OCI-LY3 (cell line): ENCODE data around the gene ERP27.

Experiments used
- EZH2phosphoT487 ChIP-seq: fragments of 200-600 bp; shearing (Covaris generic); IDR thresholded peaks from 2 replicates; pipeline ENCODE4 v1.6.1; 2018; ENCODE audit warnings: antibody characterized with exemption, mixed run types, low read depth
- TF ChIP-seq, protein P1 (sequence below): fragments of 200-600, 300-600 bp; sonication (generic); IDR thresholded peaks from 2 replicates; pipeline ENCODE4 v1.5.1; 2014; ENCODE audit warnings: antibody characterized with exemption, low read length, low read depth

DNA sequence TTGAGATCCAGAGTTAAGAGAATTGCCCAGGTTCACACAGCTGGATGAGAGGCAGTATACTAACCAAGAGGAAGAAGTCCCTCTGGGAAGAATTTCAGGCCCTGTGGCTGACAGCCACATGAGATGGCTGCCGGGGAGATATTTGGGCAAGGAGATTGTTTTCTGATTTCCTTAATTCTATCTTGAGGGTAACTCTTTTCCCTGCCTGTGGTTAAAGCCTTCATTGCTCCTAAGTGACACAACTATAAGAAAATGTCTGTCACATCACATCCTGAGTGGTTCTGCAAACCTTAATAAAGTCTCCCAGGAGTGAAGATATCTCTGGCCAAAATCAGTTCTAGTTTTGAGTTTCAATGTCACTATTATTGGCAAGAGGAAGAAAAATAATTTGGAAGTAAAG lies 13.5 kb upstream of the ERP27 start:
- TF ChIP-seq, protein P1, sequence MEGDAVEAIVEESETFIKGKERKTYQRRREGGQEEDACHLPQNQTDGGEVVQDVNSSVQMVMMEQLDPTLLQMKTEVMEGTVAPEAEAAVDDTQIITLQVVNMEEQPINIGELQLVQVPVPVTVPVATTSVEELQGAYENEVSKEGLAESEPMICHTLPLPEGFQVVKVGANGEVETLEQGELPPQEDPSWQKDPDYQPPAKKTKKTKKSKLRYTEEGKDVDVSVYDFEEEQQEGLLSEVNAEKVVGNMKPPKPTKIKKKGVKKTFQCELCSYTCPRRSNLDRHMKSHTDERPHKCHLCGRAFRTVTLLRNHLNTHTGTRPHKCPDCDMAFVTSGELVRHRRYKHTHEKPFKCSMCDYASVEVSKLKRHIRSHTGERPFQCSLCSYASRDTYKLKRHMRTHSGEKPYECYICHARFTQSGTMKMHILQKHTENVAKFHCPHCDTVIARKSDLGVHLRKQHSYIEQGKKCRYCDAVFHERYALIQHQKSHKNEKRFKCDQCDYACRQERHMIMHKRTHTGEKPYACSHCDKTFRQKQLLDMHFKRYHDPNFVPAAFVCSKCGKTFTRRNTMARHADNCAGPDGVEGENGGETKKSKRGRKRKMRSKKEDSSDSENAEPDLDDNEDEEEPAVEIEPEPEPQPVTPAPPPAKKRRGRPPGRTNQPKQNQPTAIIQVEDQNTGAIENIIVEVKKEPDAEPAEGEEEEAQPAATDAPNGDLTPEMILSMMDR = no peak
- no peak for TF ChIP-seq EZH2phosphoT487
